ENCODE data around the gene KRT16.
"Not testable (repeated sequence)": the region's sequence is repeated elsewhere in the genome, so short reads cannot be mapped to it uniquely, and the experiment has no call there.

The KRT16 gene

GRCh38 chr17:41612376-41613160 is at the start of gene KRT16:
Gene KRT16 (minus strand): TSS chr17:41612767. CDS start chr17:41612688, 79 bp downstream.
- not testable (repeated sequence) for DNase-seq

GRCh38 chr17:41660221-41660711 is 47.7 kb upstream of the KRT16 start:
- DNase-seq: no peak

GRCh38 chr17:41659427-41660212 is 47.1 kb upstream of the KRT16 start:
- DNase-seq: no peak

GRCh38 chr17:41658846-41659245 is 46.3 kb upstream of the KRT16 start:
- no peak for DNase-seq

GRCh38 chr17:41657936-41658335 is 45.4 kb upstream of the KRT16 start:
- no peak for DNase-seq

GRCh38 chr17:41657176-41657754 is 44.7 kb upstream of the KRT16 start:
- DNase-seq: no peak

GRCh38 chr17:41656249-41657023 is 43.9 kb upstream of the KRT16 start:
- no peak for DNase-seq

- no peak for DNase-seq
Observed at GRCh38 chr17:41655611-41656111, 43.1 kb upstream of the KRT16 start.

GRCh38 chr17:41654678-41655607 is 42.4 kb upstream of the KRT16 start:
- no peak for DNase-seq

GRCh38 chr17:41653892-41654677 is 41.5 kb upstream of the KRT16 start:
- DNase-seq: no peak

GRCh38 chr17:41653421-41653820 is 40.9 kb upstream of the KRT16 start:
- DNase-seq: no peak

- no peak for DNase-seq
Observed at GRCh38 chr17:41652461-41652970, 39.9 kb upstream of the KRT16 start.

GRCh38 chr17:41651625-41652460 is 39.3 kb upstream of the KRT16 start:
- DNase-seq: no peak

GRCh38 chr17:41650794-41651624 is 38.4 kb upstream of the KRT16 start:
- no peak for DNase-seq

- no peak for DNase-seq
Observed at GRCh38 chr17:41649923-41650519, 37.5 kb upstream of the KRT16 start.

GRCh38 chr17:41648411-41649195 is 36.0 kb upstream of the KRT16 start:
- DNase-seq: peak; percentile 79

GRCh38 chr17:41647940-41648410 is 35.4 kb upstream of the KRT16 start:
- DNase-seq: peak; percentile 89

All from activated T-cell treated with anti-CD3 and anti-CD28 coated beads for 4 hours (primary cell).